ENCODE results near the gene RSPH6A. TPM values are rescaled to one million over a fixed set of nuclear protein-coding genes. Genes with fewer than 3 reads are reported as not detected.

RSPH6A gene
- total and polyA plus RNA-seq, 10 of the 15 experiments (the other 5 are each of a cell fraction or from before 2014, with no cell fraction given): 0.03 to 0.41 (median 0.22) TPM; not detected in 4

DNA sequence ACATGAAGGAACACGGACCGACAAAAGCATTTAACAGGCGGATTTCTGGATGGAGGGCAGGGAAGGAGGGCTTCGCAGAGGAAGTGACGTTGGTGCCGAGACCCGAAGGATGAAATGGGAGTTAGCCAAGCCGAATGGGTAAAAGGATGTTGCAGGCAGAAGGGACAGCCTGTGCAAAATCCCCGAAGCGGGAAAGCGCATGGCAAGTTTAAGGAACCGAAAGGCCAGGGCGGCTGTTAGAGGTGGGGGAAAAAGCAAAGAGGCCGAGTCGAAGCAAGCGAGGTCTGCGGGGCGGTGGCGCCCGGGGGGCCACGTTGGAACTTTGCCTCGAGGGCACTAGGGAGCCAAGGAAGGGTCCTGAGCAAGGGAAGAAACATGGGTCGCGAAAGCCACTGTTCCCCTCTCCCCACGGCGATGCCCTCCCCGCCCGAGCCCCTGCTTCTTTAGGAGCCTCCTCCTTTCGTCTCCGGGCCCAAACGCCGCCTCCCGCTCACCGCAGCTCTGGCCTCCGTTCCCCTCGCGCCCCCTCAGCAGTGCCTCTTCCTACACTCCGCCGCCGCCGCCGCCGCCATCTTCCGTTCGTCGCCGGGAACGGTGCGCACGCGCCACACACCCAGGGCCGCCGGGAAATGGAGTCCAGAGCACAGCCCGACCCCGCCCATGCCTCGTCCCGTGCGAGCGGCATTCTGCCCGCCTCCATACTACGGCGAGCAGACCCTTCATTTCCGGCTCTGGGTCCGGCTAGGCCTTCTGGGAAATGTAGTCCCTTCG is 47.6 kb upstream of the RSPH6A start, which contains the start of gene SYMPK (continued):
- TF ChIP-seq, protein P1, sequence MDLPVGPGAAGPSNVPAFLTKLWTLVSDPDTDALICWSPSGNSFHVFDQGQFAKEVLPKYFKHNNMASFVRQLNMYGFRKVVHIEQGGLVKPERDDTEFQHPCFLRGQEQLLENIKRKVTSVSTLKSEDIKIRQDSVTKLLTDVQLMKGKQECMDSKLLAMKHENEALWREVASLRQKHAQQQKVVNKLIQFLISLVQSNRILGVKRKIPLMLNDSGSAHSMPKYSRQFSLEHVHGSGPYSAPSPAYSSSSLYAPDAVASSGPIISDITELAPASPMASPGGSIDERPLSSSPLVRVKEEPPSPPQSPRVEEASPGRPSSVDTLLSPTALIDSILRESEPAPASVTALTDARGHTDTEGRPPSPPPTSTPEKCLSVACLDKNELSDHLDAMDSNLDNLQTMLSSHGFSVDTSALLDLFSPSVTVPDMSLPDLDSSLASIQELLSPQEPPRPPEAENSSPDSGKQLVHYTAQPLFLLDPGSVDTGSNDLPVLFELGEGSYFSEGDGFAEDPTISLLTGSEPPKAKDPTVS (IDR thresholded peaks at IDR 0.05; ENCODE audit: low read depth, low read length): no peak
- TF ChIP-seq SUZ12 (IDR thresholded peaks at IDR 0.05; ENCODE audit: unreplicated experiment) (no peak), IRF4 (IDR thresholded peaks at IDR 0.05; ENCODE audit: low read depth, low read length) (0 out of 2 replicates have a peak, but pooled peaks have one; percentile 21), PML (IDR thresholded peaks at IDR 0.05; ENCODE audit: low read length) (no peak), SRF (IDR thresholded peaks at IDR 0.05; ENCODE audit: low read depth in 2 of 2, low read length in 2 of 2) (0 out of 4 replicates have a peak, but pooled peaks have one; percentile 26 to 42), ZZZ3 (IDR thresholded peaks at IDR 0.05; ENCODE audit: control insufficient read depth, insufficient read length, low read depth) (no peak), SPI1 (IDR thresholded peaks at IDR 0.05; ENCODE audit: borderline replicate concordance, insufficient read depth, low read depth, low read length) (peak; percentile 78), EP300 (IDR thresholded peaks at IDR 0.05; ENCODE audit: borderline replicate concordance in 1 of 2, control insufficient read depth in 1 of 2, low read depth in 2 of 2, low read length in 2 of 2) (0 out of 4 replicates have a peak, but pooled peaks of 1 of the 2 experiments have one; percentile 10), RAD21 (IDR thresholded peaks at IDR 0.05; ENCODE audit: insufficient read depth, low read depth, low read length) (no peak), ZNF24 (IDR thresholded peaks at IDR 0.05) (no peak), ZNF384 (IDR thresholded peaks at IDR 0.05; ENCODE audit: borderline replicate concordance, low read depth, low read length) (no peak), RBBP5 (conservative IDR thresholded peaks at IDR 0.05) (no peak), HCFC1 (IDR thresholded peaks at IDR 0.05; ENCODE audit: low read length) (peak; percentile 99), NFYA (IDR thresholded peaks at IDR 0.05; ENCODE audit: borderline replicate concordance, low read depth, low read length) (no peak), MTA2 (IDR thresholded peaks at IDR 0.05; ENCODE audit: low read depth) (no peak), SMAD5 (IDR thresholded peaks at IDR 0.05; ENCODE audit: low read depth) (peak; percentile 81; the same call in 1 of the 2 replicates), BACH1 (IDR thresholded peaks at IDR 0.05; ENCODE audit: borderline replicate concordance) (no peak), USF2 (IDR thresholded peaks at IDR 0.05; ENCODE audit: borderline replicate concordance, low read depth, low read length) (no peak), ZNF274 (IDR thresholded peaks at IDR 0.05; ENCODE audit: insufficient read depth, insufficient read length) (no peak), STAT3 (IDR thresholded peaks at IDR 0.05; ENCODE audit: low read depth, low read length) (no peak), JUND (IDR thresholded peaks at IDR 0.05; ENCODE audit: low read depth, low read length) (no peak), HDGF (IDR thresholded peaks at IDR 0.05) (no peak; the same call in 1 of the 2 replicates), TAF1 (IDR thresholded peaks at IDR 0.05; ENCODE audit: borderline replicate concordance, low read depth, low read length) (peak; percentile 77), PAX5 (IDR thresholded peaks at IDR 0.05; ENCODE audit: borderline replicate concordance, low read depth, low read length) (0 out of 2 replicates have a peak, but pooled peaks have one; percentile 5), LARP7 (IDR thresholded peaks at IDR 0.05) (peak; percentile 89), EZH2 (IDR thresholded peaks at IDR 0.05; ENCODE audit: borderline replicate concordance, control insufficient read depth, low read depth, low read length) (no peak)
